Calu3 (cell line): ENCODE results near the gene GRM1. TPM values are rescaled to one million over a fixed set of nuclear protein-coding genes. Genes with fewer than 3 reads are reported as not detected.

ENCODE experiments used
- BruUV-seq: library from RNA; stranded (reverse); fragments of 400-500 nt; replicated peaks from 2 replicates; lab custom pipeline; 2021; lab: Mats Ljungman, UMichigan
- CTCF ChIA-PET: fragments of 300-600 bp; sonication (Branson Sonifier 250); formaldehyde crosslinking; loops from one replicate; lab custom pipeline; 2022; ENCODE audit warnings: antibody characterized with exemption; lab: Charles Lee
- DNase-seq: peaks from one replicate; pipeline ENCODE4 v3.0.0; 2022
- H3K27ac Mint-ChIP-seq: one replicate; pipeline ENCODE4 v1.8.0; 2022; ENCODE audit warnings: mixed read lengths; ENCODE audit not compliant: unreplicated experiment
- H3K27me3 Mint-ChIP-seq: one replicate; pipeline ENCODE4 v1.8.0; 2022; ENCODE audit warnings: mixed read lengths; ENCODE audit not compliant: unreplicated experiment
- H3K36me3 Mint-ChIP-seq: one replicate; pipeline ENCODE4 v1.8.0; 2022; ENCODE audit warnings: mild to moderate bottlenecking, moderate library complexity, mixed read lengths; ENCODE audit not compliant: insufficient read depth, unreplicated experiment
- H3K4me1 Mint-ChIP-seq: one replicate; pipeline ENCODE4 v1.8.0; 2022; ENCODE audit warnings: mild to moderate bottlenecking, low read depth, mixed read lengths; ENCODE audit not compliant: unreplicated experiment
- H3K4me3 Mint-ChIP-seq: one replicate; pipeline ENCODE4 v1.8.0; 2022; ENCODE audit warnings: mild to moderate bottlenecking, low read depth, moderate library complexity, mixed read lengths; ENCODE audit not compliant: unreplicated experiment
- H3K9me3 Mint-ChIP-seq: one replicate; pipeline ENCODE4 v1.8.0; 2022; ENCODE audit warnings: low read depth, mixed read lengths; ENCODE audit not compliant: unreplicated experiment
- CTCF ChIP-seq: fragments of 200-600 bp; IDR thresholded peaks from one replicate; pipeline ENCODE4 v1.8.0; 2022; ENCODE audit warnings: antibody characterized with exemption; ENCODE audit not compliant: unreplicated experiment
- intact Hi-C: fragments of 100-400 bp; cut with micrococcal nuclease; formaldehyde crosslinking; loops from one replicate; pipeline ENCODE4 v1.10.0; 2022; ENCODE audit not compliant: unreplicated experiment
- total RNA-seq: library from RNA; stranded (reverse); gene quantifications from 2 replicates; pipeline ENCODE4 v1.2.3, GENCODE V29; 2022

Gene GRM1
- total RNA-seq, 1 experiment from 2014 or later, result not detected

DNA sequence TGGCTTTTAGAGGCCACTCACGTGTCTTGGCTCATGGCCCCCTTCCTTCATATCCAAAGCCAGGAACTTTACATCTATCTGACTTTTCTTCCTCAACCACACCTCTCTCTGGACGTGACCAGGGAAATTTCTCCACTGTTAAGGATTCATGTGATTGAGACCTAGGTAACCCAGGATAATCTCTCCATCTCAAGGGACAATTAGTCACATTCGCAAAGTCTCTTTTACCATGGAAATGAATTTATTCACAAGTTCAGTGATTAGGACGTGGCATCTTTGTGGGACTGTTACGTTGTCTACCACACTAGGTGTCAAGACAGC lies 287.3 kb downstream of the GRM1 start:
- H3K36me3 Mint-ChIP-seq, result no peaks in the 10 kb centered on the region
- no peak for TF ChIP-seq CTCF
- H3K4me1 Mint-ChIP-seq, result no peaks in the 10 kb centered on the region
- no TSS peak for BruUV-seq
- no peak for DNase-seq
- CTCF ChIA-PET, result no interaction called here
- H3K27me3 Mint-ChIP-seq, result no peaks in the 10 kb centered on the region
- intact Hi-C loops, result no loop called here
- peaks cover 4% of the 10 kb centered on the region for H3K9me3 Mint-ChIP-seq
- H3K4me3 Mint-ChIP-seq, result no peak overlapping the region
- no peak overlapping the region for H3K27ac Mint-ChIP-seq

- BruUV-seq, result no TSS peak
- Mint-ChIP-seq H3K36me3 (no peaks in the 10 kb centered on the region), H3K4me1 (no peaks in the 10 kb centered on the region), H3K4me3 (no peak overlapping the region), H3K27me3 (no peaks in the 10 kb centered on the region), H3K27ac (no peak overlapping the region), H3K9me3 (peaks cover 2% of the 10 kb centered on the region)
- CTCF ChIA-PET, result no interaction called here
- TF ChIP-seq CTCF, result no peak
- intact Hi-C loops, result no loop called here
- no peak for DNase-seq
Measured at GRCh38 chr6:146331013-146331412, 302.2 kb downstream of the GRM1 start.

GRCh38 chr6:146335336-146335735 lies 306.5 kb downstream of the GRM1 start:
- CTCF ChIA-PET, result no interaction called here
- intact Hi-C loops, result no loop called here
- peaks cover 21% of the 10 kb centered on the region for H3K4me1 Mint-ChIP-seq
- H3K27me3 Mint-ChIP-seq, result no peaks in the 10 kb centered on the region
- TF ChIP-seq CTCF, result no peak
- H3K27ac Mint-ChIP-seq, result no peak overlapping the region
- H3K36me3 Mint-ChIP-seq, result no peaks in the 10 kb centered on the region
- no peak overlapping the region for H3K4me3 Mint-ChIP-seq
- BruUV-seq, result no TSS peak
- no peak for DNase-seq
- H3K9me3 Mint-ChIP-seq, result peaks cover 8% of the 10 kb centered on the region

GRCh38 chr6:146336191-146336590 lies 307.3 kb downstream of the GRM1 start:
- TF ChIP-seq CTCF, result no peak
- peaks cover 8% of the 10 kb centered on the region for H3K9me3 Mint-ChIP-seq
- H3K4me1 Mint-ChIP-seq, result peaks cover 21% of the 10 kb centered on the region
- no peak overlapping the region for H3K4me3 Mint-ChIP-seq
- no peak for DNase-seq
- CTCF ChIA-PET, result no interaction called here
- H3K27ac Mint-ChIP-seq, result no peak overlapping the region
- H3K27me3 Mint-ChIP-seq, result no peaks in the 10 kb centered on the region
- H3K36me3 Mint-ChIP-seq, result no peaks in the 10 kb centered on the region
- BruUV-seq, result no TSS peak
- intact Hi-C loops, result no loop called here
